Effector memory CD4-positive, alpha-beta T cell (primary cell): ENCODE results near the gene CPNE4.

Source experiments
- DNase-seq, 3 donors: peaks; one replicate each; pipeline ENCODE4 v3.0.0-alpha.2; 2020
- H3K27ac ChIP-seq: 2 replicates; pipeline ENCODE4 v1.7.0; 2013; ENCODE audit warnings: mild to moderate bottlenecking, low read length, moderate library complexity; ENCODE audit not compliant: insufficient read depth, poor library complexity, severe bottlenecking
- H3K27me3 ChIP-seq: replicated peaks from 2 replicates; pipeline ENCODE4 v1.7.0; 2013; ENCODE audit warnings: mild to moderate bottlenecking, low read length; ENCODE audit not compliant: insufficient read depth, control insufficient read depth, poor library complexity, severe bottlenecking
- H3K36me3 ChIP-seq: 2 replicates; pipeline ENCODE4 v1.7.0; 2013; ENCODE audit warnings: mild to moderate bottlenecking, low read length, moderate library complexity; ENCODE audit not compliant: control insufficient read depth, insufficient read depth
- H3K4me1 ChIP-seq: 2 replicates; pipeline ENCODE4 v1.7.0; 2013; ENCODE audit warnings: low read length, mild to moderate bottlenecking; ENCODE audit not compliant: control insufficient read depth, insufficient read depth, poor library complexity, severe bottlenecking
- H3K4me3 ChIP-seq: 2 replicates; pipeline ENCODE4 v1.7.0; 2013; ENCODE audit warnings: low read length, low read depth, mild to moderate bottlenecking; ENCODE audit not compliant: insufficient read depth, poor library complexity, severe bottlenecking
- H3K9me3 ChIP-seq: 2 replicates; pipeline ENCODE4 v1.7.0; 2013; ENCODE audit warnings: mild to moderate bottlenecking, low read length, moderate library complexity; ENCODE audit not compliant: control insufficient read depth

The CPNE4 gene

DNA sequence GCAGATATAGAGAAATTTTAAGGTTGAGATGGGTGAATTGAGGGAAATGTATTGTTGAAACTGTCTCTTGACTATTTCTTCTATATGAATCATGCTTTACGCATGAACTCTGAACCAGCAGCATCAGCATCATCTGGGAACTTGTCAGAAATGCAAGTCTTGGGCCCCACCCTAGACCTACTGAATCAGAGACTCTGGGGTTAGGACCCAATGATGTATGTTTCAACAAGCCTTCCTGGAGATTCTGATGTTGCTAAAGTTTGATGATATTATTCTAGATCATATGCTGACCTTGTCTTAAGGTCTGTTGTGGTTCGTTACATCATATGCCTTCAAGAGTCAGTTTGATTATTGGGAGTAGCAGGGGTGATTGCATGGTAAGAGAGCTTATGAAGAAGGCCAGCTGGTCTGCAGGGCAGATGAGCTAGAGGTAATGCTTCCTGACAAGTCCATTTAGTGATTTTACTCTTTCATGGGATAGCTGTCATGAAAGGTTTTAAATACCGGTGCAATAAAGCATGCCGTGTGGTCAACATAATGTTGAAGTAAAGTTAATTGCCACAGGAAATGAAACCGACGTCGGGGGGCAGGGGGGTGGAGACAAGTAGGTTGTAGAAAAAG is 379.6 kb downstream of the CPNE4 start:
- Histone ChIP-seq H3K27ac (no peak overlapping the region), H3K4me1 (no peaks in the 10 kb centered on the region), H3K4me3 (no peak overlapping the region), H3K36me3 (no peaks in the 10 kb centered on the region), H3K27me3 (no peaks in the 10 kb centered on the region), H3K9me3 (no peaks in the 10 kb centered on the region)
- DNase-seq = no peak

DNA sequence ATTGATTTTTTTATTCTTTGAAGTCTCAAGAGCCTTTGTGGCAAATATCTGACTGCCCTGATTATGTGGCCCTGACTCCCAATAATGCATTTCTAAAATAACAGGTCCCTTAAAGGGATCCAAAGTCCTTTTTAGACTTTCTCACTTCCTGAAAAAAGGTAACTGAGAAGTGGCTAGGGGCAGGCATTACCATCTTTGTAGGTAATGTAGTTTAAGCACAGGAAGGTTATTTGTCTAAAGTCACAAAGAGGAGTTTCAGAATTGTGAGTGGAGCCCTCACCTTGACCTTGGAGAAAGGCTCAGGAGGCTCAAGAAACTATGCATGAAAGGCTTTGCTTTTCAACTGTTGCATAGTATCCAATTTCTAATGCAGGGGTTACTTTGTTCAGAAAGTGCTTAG is 389.2 kb downstream of the CPNE4 start:
- Histone ChIP-seq H3K4me1 (no peaks in the 10 kb centered on the region), H3K36me3 (no peaks in the 10 kb centered on the region), H3K27ac (no peak overlapping the region), H3K9me3 (no peaks in the 10 kb centered on the region), H3K27me3 (no peaks in the 10 kb centered on the region), H3K4me3 (no peak overlapping the region)
- no peak for DNase-seq

DNA sequence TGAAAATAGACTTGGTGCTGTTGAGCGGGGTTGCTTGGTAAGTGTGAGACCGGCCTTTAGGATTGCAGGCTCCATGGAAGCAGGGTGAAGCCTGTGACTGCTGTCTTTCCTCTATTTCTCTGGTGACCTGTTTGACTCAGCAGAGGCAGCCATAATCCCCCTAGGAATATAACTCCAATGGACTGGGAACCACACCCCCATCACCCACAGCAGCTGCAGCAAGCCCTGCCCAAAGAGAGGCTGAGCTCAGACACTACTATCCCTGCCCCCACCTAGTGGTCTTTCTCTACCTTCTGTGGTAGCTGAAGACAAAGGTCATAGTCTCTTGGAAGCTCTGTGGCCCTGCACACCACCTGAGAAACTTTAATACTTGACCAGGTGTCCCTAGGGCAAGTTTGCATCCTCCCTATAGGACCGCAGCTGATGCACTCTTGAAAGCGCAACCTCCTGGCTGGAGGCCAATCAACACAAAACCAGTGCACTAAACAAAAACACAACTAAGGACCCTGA is 398.5 kb downstream of the CPNE4 start:
- H3K27me3 ChIP-seq = no peaks in the 10 kb centered on the region
- no peaks in the 10 kb centered on the region for H3K9me3 ChIP-seq
- no peak overlapping the region for H3K4me3 ChIP-seq
- H3K27ac ChIP-seq = no peak overlapping the region
- no peaks in the 10 kb centered on the region for H3K36me3 ChIP-seq
- DNase-seq = no peak
- H3K4me1 ChIP-seq = no peaks in the 10 kb centered on the region

DNA sequence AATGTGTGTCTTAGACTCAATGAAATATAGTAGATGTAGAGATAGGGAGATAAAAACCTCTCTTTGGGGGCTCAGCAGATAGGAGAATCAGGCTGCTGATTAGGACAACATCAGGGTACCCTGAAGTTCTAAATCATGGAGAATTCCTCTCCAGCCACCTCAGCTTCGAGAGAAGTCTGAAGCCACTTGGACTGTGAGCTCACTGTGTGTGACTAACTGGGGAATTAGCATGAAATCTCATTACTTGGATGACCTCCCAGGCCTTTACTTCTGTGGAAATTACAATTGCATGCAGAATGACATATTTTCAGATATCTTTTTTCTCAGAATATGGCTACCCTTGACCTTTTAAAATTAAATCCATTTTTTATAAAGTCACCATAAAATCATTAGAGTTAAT is 404.0 kb downstream of the CPNE4 start:
- no peaks in the 10 kb centered on the region for H3K27me3 ChIP-seq
- no peaks in the 10 kb centered on the region for H3K36me3 ChIP-seq
- H3K9me3 ChIP-seq = no peaks in the 10 kb centered on the region
- no peak overlapping the region for H3K4me3 ChIP-seq
- H3K27ac ChIP-seq = no peak overlapping the region
- no peaks in the 10 kb centered on the region for H3K4me1 ChIP-seq
- DNase-seq = no peak

DNA sequence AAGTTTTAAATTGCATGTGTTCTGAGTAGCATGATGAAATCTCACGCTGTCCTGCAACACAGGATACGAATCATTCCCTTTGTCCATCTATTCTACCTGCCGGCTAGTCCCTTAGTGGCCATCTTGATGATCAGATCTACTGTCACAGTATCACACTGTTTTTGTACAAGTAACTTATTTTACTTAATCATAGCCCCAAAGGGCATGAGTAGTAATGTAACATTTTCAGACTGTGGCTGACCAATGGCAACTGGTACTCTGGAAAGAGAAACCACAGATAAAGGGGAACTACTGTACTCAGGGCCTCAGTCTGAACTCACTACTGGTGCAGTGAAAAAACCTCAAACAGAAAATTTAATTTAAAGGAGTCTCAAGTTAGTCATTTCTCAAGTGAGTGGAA is 404.7 kb downstream of the CPNE4 start:
- Histone ChIP-seq H3K9me3 (no peaks in the 10 kb centered on the region), H3K4me3 (no peak overlapping the region), H3K36me3 (no peaks in the 10 kb centered on the region), H3K4me1 (no peaks in the 10 kb centered on the region), H3K27ac (no peak overlapping the region), H3K27me3 (no peaks in the 10 kb centered on the region)
- no peak for DNase-seq

DNA sequence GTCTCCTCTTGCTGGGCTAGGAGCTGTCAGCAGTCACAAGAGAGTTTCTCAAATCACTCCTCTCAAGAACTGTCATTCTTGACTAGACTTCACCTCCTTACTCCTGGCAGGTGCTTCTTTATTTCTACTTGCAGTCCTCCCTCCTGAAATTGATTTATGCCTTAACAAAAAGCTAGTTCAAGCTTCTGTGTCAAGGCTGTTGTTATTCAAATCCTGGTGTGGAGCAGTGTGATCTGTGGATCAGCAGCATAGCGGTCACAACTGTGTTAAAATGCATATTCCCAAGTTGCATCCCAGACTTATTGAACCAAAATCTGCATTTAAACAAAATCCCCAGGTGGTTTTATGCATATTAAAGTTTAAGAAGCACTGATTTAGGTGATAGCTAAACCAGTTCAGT is 411.4 kb downstream of the CPNE4 start:
- no peak overlapping the region for H3K4me3 ChIP-seq
- H3K36me3 ChIP-seq = no peaks in the 10 kb centered on the region

DNA sequence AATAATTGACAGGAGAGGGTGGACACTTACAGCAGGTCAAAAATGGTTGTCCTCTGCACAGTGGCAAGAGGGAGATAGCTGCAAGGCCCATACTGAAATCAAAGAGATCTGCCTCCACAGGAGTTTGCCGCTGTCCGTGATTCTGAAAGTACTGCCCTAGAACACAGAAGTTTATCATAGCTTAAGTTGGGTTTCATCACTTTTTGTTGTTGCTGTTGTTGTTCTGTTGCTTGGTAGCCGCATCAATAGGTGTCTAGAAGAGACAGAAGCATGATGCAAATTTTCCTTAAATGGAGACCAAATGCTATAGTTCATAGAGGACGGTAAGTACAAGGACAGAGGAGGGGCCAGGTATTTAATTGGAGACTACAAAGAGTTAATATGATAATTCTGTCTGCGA is 412.1 kb downstream of the CPNE4 start:
- no peak overlapping the region for H3K27ac ChIP-seq
- DNase-seq = no peak
- no peaks in the 10 kb centered on the region for H3K36me3 ChIP-seq
- H3K4me1 ChIP-seq = no peaks in the 10 kb centered on the region
- H3K4me3 ChIP-seq = no peak overlapping the region
- no peaks in the 10 kb centered on the region for H3K9me3 ChIP-seq
- H3K27me3 ChIP-seq = no peaks in the 10 kb centered on the region

More for the DNA sequence above, 411.4 kb downstream of the CPNE4 start:
- Histone ChIP-seq H3K27me3 (no peaks in the 10 kb centered on the region), H3K27ac (no peak overlapping the region), H3K4me1 (no peaks in the 10 kb centered on the region), H3K9me3 (no peaks in the 10 kb centered on the region)
- DNase-seq = no peak

DNA sequence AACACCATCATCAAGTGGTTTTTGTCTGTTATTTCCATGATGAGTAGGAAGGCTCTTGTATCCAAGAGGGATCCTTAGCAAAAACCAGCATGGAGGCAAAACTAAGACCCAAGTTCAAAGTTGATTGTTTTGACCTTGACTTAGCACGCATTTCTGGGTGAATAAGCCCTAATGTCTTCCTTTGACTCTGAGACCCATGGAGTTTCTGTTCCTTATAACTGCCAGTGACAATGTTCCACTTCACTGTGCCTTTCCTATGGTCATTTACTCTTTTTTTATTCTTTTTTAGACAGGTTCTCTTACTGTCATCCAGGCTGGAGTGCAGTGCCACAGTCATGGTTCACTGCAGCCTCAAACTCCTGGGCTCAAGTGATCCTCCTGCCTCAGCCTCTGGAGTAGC is 413.8 kb downstream of the CPNE4 start:
- Histone ChIP-seq H3K9me3 (no peaks in the 10 kb centered on the region), H3K27me3 (no peaks in the 10 kb centered on the region), H3K36me3 (no peaks in the 10 kb centered on the region), H3K27ac (no peak overlapping the region), H3K4me1 (no peaks in the 10 kb centered on the region), H3K4me3 (no peak overlapping the region)
- DNase-seq = no peak

DNA sequence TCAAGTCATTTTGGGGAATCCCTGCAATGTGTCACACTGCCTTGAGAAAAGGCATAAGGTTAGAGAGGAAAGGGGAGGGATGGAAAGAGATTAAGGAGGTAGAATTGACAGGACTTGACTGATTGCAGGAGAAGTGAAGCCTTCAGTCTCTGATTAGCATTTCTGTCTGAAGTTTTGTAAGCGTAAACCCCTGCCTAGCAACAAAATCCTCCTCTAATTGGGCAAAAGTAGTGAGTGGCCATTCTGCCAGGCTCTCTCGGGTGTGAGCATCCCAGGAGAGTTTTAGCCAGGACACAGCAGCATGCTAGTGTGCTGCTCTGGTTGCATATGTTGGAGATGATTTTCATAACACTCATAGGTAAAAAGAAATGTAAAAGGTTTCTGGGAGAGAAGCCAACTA is 415.0 kb downstream of the CPNE4 start:
- no peaks in the 10 kb centered on the region for H3K9me3 ChIP-seq
- H3K4me1 ChIP-seq = no peaks in the 10 kb centered on the region

DNA sequence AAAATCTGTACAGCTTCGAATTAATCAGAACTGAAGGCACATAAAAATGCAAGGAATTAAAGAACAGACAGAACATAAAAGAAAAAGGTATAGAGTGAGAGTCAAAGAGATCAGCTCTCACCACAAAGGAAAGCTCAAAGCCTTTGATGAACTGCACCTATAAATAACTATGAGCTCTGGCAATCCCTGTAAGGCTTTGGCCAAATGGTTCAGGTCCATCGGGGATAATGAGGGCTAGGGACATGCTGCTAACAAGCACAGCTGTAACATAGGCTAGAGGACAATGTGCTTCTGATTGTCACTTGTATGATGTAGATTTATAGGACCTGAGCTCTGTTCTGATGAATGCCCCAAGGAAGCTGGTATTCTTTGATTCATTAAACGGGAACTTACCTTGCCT is 418.1 kb downstream of the CPNE4 start:
- H3K27me3 ChIP-seq = no peaks in the 10 kb centered on the region
- no peak overlapping the region for H3K27ac ChIP-seq
- no peak overlapping the region for H3K4me3 ChIP-seq
- H3K36me3 ChIP-seq = no peaks in the 10 kb centered on the region
- DNase-seq = no peak
- H3K9me3 ChIP-seq = no peaks in the 10 kb centered on the region
- H3K4me1 ChIP-seq = no peaks in the 10 kb centered on the region

More for the DNA sequence above, 415.0 kb downstream of the CPNE4 start:
- Histone ChIP-seq H3K4me3 (no peak overlapping the region), H3K36me3 (no peaks in the 10 kb centered on the region), H3K27ac (no peak overlapping the region), H3K27me3 (no peaks in the 10 kb centered on the region)
- DNase-seq = no peak
